ENCODE measurements around the gene ALLC.

Gene ALLC

DNA sequence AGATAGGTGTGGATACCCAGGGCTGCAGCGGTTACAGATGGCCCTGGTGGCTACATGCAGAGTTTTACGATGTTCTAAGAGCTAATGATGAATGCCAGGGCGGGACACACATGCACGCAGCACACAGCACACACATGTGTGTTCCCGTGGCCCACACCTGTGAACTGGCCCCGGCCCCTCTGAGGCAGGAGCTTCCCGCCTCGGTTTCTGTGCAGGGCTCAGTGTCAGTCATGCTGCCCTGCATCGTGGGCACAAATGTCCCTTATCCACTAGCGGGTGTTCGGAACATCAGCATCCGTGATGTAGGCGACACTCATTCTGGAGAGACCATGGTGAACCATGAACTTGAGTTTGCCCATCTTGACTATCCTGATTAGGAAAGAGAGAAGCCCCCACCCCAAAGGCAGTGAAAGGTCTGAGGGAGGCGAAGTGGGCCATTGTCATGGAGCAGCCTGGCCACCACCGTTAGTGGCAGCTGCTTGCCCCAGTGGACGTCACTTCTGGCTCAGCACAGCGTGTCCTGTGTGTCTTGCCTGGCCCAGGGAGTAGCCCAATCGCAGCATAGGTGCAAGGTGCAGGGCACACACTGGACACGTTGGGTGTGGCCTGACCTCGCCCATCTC is 89.1 kb downstream of the ALLC start:
- no peak for DNase-seq (ENCODE audit: low read depth in 3 of 3)

DNA sequence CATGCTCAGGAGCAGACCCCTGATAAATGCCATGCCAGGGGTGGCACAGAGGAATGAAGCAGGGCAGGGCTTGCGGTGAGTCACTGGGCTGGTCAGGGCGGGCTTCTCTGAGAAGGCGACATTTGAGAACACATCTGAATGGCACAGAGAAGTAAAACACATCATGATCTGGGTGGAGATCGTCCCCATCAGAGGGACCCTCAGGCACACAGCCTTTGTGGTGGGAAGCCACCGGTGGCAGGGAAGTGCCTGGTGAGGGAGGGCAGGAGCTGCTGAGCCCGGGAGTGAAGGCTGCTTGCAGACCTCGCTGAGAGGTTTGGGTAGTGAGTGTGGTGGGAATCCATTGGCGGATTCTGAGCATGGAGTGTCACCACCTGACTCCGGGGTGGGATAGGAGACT is 89.8 kb downstream of the ALLC start:
- DNase-seq (ENCODE audit: low read depth in 3 of 3): no peak

DNA sequence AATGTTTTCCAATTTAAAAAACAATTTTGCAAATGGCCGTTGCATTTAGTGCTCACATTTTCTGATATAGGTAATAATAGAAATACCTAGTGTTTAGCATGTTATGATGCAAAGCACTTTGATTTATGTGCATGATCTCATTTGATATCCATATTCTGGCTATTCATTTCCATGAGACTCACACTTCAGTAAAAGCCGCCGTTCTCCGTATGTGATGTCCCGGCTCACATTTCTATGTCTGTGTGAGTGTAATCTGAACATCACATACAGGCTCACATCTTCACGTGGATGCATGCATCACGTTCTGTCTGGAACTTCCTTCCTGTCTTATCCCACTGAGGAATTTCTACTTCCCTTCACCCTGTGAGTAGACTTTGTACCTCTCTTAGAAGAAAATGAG is 91.2 kb downstream of the ALLC start:
- DNase-seq (ENCODE audit: low read depth in 3 of 3): no peak

DNA sequence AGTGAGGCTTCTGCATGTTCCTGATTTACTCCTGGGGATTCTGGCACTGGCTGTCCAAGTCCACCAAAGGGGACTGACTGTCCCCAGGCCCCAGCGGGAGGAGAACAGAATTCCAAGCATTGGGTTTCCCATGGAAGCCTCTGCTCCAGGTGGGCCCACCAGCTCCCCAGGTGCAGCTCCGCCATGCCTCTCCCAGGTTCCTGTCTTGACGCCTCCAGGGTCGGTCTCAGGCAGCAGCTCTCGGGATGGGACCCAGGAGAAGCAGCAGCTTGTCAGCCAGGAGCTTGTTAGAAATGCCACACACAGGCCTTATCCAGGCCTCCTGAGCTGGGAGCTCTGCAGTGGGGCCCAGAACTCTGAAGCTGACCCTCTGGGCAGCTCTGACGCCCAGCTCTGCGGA is 93.3 kb downstream of the ALLC start:
- no peak for DNase-seq (ENCODE audit: low read depth in 3 of 3)

DNA sequence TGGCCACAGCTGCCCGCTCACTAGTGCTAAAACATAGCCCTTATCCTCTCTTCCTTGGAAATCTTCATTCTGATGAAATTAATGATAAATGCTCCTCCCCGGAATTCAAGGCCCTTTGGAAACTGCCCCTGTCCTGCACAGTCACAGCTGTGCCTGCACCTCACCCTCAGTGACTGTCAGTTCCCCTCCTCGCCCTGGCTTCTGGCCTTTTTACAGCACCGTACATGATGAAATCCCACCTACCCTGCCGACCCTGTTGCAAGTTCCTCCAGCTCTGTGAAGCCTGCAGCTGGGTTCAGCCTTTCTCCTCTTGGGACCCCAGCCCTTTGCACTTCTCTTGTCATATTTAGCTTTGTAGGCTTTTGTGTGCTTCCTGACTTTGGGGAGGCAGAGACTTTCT is 93.8 kb downstream of the ALLC start:
- no peak for DNase-seq (ENCODE audit: low read depth in 3 of 3)

Measured in stimulated activated CD4-positive, alpha-beta T cell treated with anti-CD3 and anti-CD28 coated beads, TNF-alpha, amount 100 ng/mL, for 48 hours (primary cell).